Fibroblast of gingiva (primary cell): Measurements from ENCODE around the gene LRRC28.
"Not testable (repeated sequence)": the region's sequence is repeated elsewhere in the genome, so short reads cannot be mapped to it uniquely, and the experiment has no call there.

ENCODE experiments used
- DNase-seq: peaks from one replicate; pipeline ENCODE4 v3.0.0-alpha.2; 2011; ENCODE audit warnings: low read depth

LRRC28 gene

GRCh38 chr15:99250857-99251841 lies at the start of gene LRRC28:
Gene LRRC28, plus strand, starts transcription at chr15:99251481. Its CDS starts 4,477 bp downstream, at chr15:99255958.
- peak; percentile 98 for DNase-seq

- no peak for DNase-seq
Observed at GRCh38 chr15:99202176-99202552, 49.1 kb upstream of the LRRC28 start.

GRCh38 chr15:99207672-99208071 lies 43.6 kb upstream of the LRRC28 start:
- DNase-seq: no peak

GRCh38 chr15:99209326-99209725 lies 42.0 kb upstream of the LRRC28 start:
- DNase-seq: no peak

GRCh38 chr15:99210334-99210733 lies 40.9 kb upstream of the LRRC28 start:
- no peak for DNase-seq

- peak; percentile 63 for DNase-seq
Observed at GRCh38 chr15:99211926-99212325, 39.4 kb upstream of the LRRC28 start.

GRCh38 chr15:99212406-99212805 lies 38.9 kb upstream of the LRRC28 start:
- DNase-seq: no peak

GRCh38 chr15:99213187-99213811 lies 38.0 kb upstream of the LRRC28 start:
- peak; percentile 65 for DNase-seq

GRCh38 chr15:99224372-99225214 lies 26.7 kb upstream of the LRRC28 start:
- DNase-seq: no peak

- DNase-seq: no peak
Observed at GRCh38 chr15:99226802-99227201, 24.5 kb upstream of the LRRC28 start.

GRCh38 chr15:99228120-99228770 lies 23.0 kb upstream of the LRRC28 start:
- DNase-seq: no peak

GRCh38 chr15:99230867-99231266 lies 20.4 kb upstream of the LRRC28 start:
- DNase-seq: no peak

- DNase-seq: no peak
Observed at GRCh38 chr15:99232740-99233139, 18.5 kb upstream of the LRRC28 start.

- DNase-seq: not testable (repeated sequence)
Observed at GRCh38 chr15:99234160-99234559, 17.1 kb upstream of the LRRC28 start.

- DNase-seq: no peak
Observed at GRCh38 chr15:99238849-99239248, 12.4 kb upstream of the LRRC28 start.

GRCh38 chr15:99239545-99240198 lies 11.6 kb upstream of the LRRC28 start:
- DNase-seq: no peak

- DNase-seq: no peak
Observed at GRCh38 chr15:99241752-99242151, 9.5 kb upstream of the LRRC28 start.

GRCh38 chr15:99244306-99244705 lies 7.0 kb upstream of the LRRC28 start:
- DNase-seq: no peak

- DNase-seq: no peak
Observed at GRCh38 chr15:99247062-99247461, 4.2 kb upstream of the LRRC28 start.

GRCh38 chr15:99248000-99248715 lies 3.1 kb upstream of the LRRC28 start:
- no peak for DNase-seq
